KMS-11 (cell line): ENCODE data around the gene ANKIB1.

Experiments used
- H2AFZ ChIP-seq: fragments of 200-600 bp; sonication (generic); 2 replicates; pipeline ENCODE4 v1.6.1; 2016; ENCODE audit warnings: antibody characterized with exemption, mixed run types, low read depth
- H3K27ac ChIP-seq: fragments of 200-600 bp; sonication (generic); 2 replicates; pipeline ENCODE4 v1.6.1; 2016; ENCODE audit warnings: mild to moderate bottlenecking, mixed run types
- H3K27me3 ChIP-seq: fragments of 200-600 bp; sonication (generic); 2 replicates; pipeline ENCODE4 v1.6.1; 2017; ENCODE audit warnings: mild to moderate bottlenecking, low read depth, mixed run types, moderate library complexity; ENCODE audit not compliant: insufficient read depth
- H3K36me3 ChIP-seq: fragments of 200-600 bp; sonication (generic); 2 replicates; pipeline ENCODE4 v1.6.1; 2017; ENCODE audit warnings: mild to moderate bottlenecking, mixed run types; ENCODE audit not compliant: insufficient read depth
- H3K4me1 ChIP-seq: fragments of 200-600 bp; sonication (generic); 2 replicates; pipeline ENCODE4 v1.6.1; 2016; ENCODE audit warnings: mild to moderate bottlenecking, low read depth, mixed run types; ENCODE audit not compliant: poor library complexity, severe bottlenecking
- H3K4me2 ChIP-seq: fragments of 200-600 bp; sonication (generic); 2 replicates; pipeline ENCODE4 v1.7.0; 2016; ENCODE audit warnings: mild to moderate bottlenecking, mixed run types
- H3K4me3 ChIP-seq: fragments of 200-600 bp; sonication (generic); IDR thresholded peaks from 2 replicates; pipeline ENCODE4 v1.6.1; 2017; ENCODE audit warnings: low read depth, low read length, mixed read lengths; ENCODE audit not compliant: insufficient read depth
- H3K79me2 ChIP-seq: fragments of 200-600 bp; sonication (generic); 2 replicates; pipeline ENCODE4 v1.6.1; 2016; ENCODE audit warnings: low read depth, mixed run types; ENCODE audit not compliant: insufficient read depth
- H3K9ac ChIP-seq: fragments of 200-600 bp; sonication (generic); 2 replicates; pipeline ENCODE4 v1.6.1; 2016; ENCODE audit warnings: mild to moderate bottlenecking, mixed run types
- H4K20me1 ChIP-seq: fragments of 200-600 bp; sonication (generic); 2 replicates; pipeline ENCODE4 v1.6.1; 2016; ENCODE audit warnings: mild to moderate bottlenecking, mixed run types; ENCODE audit not compliant: insufficient read depth
- CTCF ChIP-seq: fragments of 200-600 bp; sonication (generic); conservative IDR thresholded peaks from 2 replicates; pipeline ENCODE4 v1.6.1; 2017; ENCODE audit warnings: low read depth, mild to moderate bottlenecking, antibody characterized with exemption, low read length, moderate library complexity, mixed read lengths

The ANKIB1 gene

GRCh38 chr7:92275327-92275726 is 29.6 kb downstream of the ANKIB1 start:
- Histone ChIP-seq H3K27ac (no peak overlapping the region), H3K27me3 (no peaks in the 10 kb centered on the region), H3K4me2 (no peak overlapping the region), H3K4me3 (no peak overlapping the region), H2AFZ (no peak overlapping the region), H3K36me3 (no peaks in the 10 kb centered on the region), H4K20me1 (no peaks in the 10 kb centered on the region), H3K9ac (no peak overlapping the region), H3K79me2 (no peaks in the 10 kb centered on the region; the same call in 1 of the 2 replicates), H3K4me1 (no peaks in the 10 kb centered on the region)
- no peak for TF ChIP-seq CTCF

- Histone ChIP-seq H3K79me2 (no peaks in the 10 kb centered on the region; the same call in 1 of the 2 replicates), H3K36me3 (no peaks in the 10 kb centered on the region), H2AFZ (no peak overlapping the region), H4K20me1 (no peaks in the 10 kb centered on the region), H3K27me3 (no peaks in the 10 kb centered on the region), H3K4me3 (no peak overlapping the region), H3K9ac (no peak overlapping the region), H3K4me2 (no peak overlapping the region), H3K4me1 (no peaks in the 10 kb centered on the region), H3K27ac (no peak overlapping the region)
- TF ChIP-seq CTCF, result no peak
These were observed 30.7 kb downstream of the ANKIB1 start for GRCh38 chr7:92276460-92276864.

DNA sequence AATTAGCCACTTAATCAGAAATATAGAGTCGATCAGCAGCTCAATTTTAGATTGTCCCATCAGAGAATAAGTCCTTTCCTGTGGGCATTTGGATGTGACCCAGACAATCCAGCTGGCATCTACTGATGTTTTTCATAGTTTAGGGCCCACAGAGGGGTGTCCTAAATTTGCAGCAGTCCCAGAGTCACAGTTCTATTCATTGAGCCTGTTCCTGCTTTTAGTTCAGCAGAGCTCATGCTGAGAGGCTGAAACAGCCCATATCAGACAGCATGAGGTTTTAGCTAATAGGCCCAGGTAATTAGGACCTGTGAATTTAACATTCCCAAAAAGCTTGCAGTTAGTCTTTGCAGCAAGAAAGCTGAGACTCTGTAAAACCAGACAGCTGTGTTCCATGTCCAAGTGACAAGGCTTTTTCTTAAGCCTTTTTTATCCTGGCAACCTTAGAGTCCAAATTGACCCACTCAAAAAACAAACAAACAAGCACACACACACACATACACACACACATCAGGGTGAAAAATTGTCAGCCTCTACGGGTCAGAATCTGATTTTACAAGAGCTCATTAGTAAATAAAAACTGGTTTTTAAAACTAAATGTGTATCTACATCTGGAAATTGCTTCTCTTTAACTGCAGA is 33.7 kb downstream of the ANKIB1 start:
- Histone ChIP-seq H4K20me1 (no peaks in the 10 kb centered on the region), H3K36me3 (no peaks in the 10 kb centered on the region), H3K27ac (no peak overlapping the region), H3K4me1 (no peaks in the 10 kb centered on the region), H3K4me2 (no peak overlapping the region), H2AFZ (no peak overlapping the region), H3K79me2 (no peaks in the 10 kb centered on the region), H3K4me3 (no peak overlapping the region), H3K27me3 (no peaks in the 10 kb centered on the region), H3K9ac (no peak overlapping the region)
- TF ChIP-seq CTCF, result no peak

DNA sequence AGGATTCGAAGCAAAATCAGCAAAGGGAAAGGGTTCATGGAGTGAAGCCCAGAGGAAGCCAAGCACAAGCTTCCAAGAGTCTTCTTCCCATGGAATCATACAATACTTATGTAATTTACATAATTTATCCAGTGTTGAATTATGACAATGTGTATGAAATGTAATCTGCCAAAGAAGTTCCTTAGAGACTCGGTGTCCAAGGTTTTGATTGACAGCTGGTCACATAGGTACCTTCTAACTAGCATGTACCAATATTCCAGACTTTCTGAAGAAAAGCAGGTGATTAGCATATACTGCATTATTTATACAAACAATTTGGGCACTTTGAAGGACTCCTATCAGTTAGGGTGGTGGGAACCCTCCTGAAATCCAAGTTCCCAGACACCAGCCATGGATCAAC is 35.3 kb downstream of the ANKIB1 start:
- no peak for TF ChIP-seq CTCF
- Histone ChIP-seq H3K4me1 (no peaks in the 10 kb centered on the region), H3K27ac (no peak overlapping the region), H3K79me2 (no peaks in the 10 kb centered on the region; the same call in 1 of the 2 replicates), H3K4me3 (no peak overlapping the region), H2AFZ (no peak overlapping the region), H3K27me3 (no peaks in the 10 kb centered on the region), H3K4me2 (no peak overlapping the region), H3K36me3 (no peaks in the 10 kb centered on the region), H4K20me1 (no peaks in the 10 kb centered on the region), H3K9ac (no peak overlapping the region)
